Measurements from ENCODE around the gene CD7.
"Not testable (repeated sequence)": the region's sequence is repeated elsewhere in the genome, so short reads cannot be mapped to it uniquely, and the experiment has no call there.

The CD7 gene

GRCh38 chr17:82317394-82318168 lies at the start of gene CD7:
CD7 (minus strand) TSS chr17:82317608; CDS start chr17:82317495, 113 bp downstream.
- no peak for DNase-seq

GRCh38 chr17:82366749-82367148 lies 49.3 kb upstream of the CD7 start:
- DNase-seq = no peak

DNA sequence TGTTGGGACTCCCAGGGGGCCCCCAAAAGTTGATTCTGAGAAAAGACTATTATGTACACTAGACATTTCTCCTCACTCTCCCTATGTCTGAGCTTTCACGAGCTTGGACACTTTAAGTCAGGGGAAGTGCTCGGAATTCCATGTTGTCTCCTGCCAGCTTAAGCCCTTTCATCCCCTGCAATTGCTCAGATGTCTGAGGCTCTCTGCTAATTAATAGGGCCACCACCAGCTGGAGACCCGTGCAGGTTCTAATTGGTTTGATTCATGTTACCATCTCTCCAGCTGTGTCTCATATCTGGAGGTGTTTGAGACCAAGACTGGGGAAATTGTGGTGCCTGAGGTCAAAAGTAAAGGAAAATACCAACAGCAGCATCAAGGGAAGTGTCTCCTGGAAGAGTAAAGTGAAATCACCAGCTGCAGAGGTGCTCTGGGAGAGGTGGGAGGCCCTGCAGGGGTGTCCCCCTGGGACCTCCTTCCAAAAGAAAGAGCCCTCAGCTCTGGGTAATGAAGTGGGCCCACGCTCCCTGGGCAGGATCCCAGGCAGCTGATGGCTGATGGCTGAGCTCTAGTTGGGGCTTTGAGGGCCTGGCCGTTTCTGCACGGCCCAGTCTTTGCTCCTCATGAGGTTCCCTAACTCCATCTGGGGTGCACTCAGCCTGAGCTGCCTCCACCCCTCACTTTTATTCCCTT lies 48.3 kb upstream of the CD7 start:
- DNase-seq = no peak

- DNase-seq = no peak
These were observed 44.7 kb upstream of the CD7 start for GRCh38 chr17:82361885-82362633.

GRCh38 chr17:82359451-82360074 lies 42.2 kb upstream of the CD7 start:
- not testable (repeated sequence) for DNase-seq

- no peak for DNase-seq
These were observed 41.3 kb upstream of the CD7 start, which contains the start of gene TEX19 for GRCh38 chr17:82358465-82359350. TEX19 (plus strand) TSS chr17:82359247; CDS start chr17:82362151, 2,904 bp downstream.

DNA sequence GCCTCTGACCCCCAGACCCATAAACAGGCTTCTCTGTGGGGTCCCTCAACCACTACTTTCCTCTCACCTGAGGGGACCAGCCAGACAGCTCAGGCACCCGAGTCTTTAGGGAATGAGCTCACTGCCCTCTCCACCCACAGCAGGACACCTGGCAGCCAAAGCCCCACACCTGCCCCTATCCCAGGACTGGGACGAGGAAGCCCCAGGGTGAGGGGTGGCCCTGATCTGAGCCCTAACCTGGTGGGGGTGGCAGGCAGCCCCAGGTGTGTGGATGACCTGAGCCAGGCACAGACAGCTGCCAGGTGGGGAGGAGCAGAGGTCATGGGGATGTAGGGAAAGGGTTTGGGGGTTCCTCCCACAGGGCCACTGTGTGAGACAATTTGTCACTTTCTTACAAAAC lies 40.0 kb upstream of the CD7 start:
- DNase-seq = no peak

GRCh38 chr17:82356845-82357355 lies 39.5 kb upstream of the CD7 start:
- DNase-seq = no peak

DNA sequence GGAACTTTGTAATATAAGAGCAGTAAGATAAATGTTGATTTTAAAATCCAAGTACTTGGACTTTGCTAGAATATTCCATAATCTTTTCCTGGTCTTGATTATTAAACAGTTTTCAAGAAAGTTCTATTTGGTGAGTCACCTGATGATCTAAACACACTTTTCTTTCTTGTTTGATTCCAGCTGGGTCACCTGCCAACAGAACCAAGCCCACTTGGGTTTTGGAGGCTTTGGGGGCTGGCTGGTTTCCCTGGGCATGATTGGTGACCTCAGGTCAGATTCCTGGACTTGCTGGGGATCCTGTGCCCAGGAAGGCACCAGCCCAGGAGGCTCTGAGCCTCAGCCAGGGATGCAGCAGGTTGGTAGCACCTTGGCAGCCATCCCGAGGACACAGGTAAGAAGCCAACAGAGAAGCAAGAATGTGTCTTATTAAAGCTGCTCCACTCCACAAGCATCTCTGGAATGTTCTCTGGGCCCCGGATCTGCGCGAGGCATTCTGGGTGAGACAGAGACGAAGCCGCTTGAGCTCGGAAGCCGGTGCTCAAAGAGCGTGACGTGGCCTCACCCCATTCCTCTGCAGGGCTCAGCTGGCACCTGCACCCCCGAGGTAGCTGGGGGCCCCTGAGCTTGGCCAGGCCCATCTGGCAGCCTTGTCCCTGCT lies 38.5 kb upstream of the CD7 start:
- DNase-seq = no peak

- DNase-seq = no peak
These were observed 37.4 kb upstream of the CD7 start for GRCh38 chr17:82354804-82355308.

GRCh38 chr17:82353484-82353883 lies 36.1 kb upstream of the CD7 start:
- peak; percentile 45 for DNase-seq

- DNase-seq = peak; percentile 74
These were observed 34.5 kb upstream of the CD7 start for GRCh38 chr17:82351713-82352488.

GRCh38 chr17:82351254-82351712 lies 33.9 kb upstream of the CD7 start:
- no peak for DNase-seq

DNA sequence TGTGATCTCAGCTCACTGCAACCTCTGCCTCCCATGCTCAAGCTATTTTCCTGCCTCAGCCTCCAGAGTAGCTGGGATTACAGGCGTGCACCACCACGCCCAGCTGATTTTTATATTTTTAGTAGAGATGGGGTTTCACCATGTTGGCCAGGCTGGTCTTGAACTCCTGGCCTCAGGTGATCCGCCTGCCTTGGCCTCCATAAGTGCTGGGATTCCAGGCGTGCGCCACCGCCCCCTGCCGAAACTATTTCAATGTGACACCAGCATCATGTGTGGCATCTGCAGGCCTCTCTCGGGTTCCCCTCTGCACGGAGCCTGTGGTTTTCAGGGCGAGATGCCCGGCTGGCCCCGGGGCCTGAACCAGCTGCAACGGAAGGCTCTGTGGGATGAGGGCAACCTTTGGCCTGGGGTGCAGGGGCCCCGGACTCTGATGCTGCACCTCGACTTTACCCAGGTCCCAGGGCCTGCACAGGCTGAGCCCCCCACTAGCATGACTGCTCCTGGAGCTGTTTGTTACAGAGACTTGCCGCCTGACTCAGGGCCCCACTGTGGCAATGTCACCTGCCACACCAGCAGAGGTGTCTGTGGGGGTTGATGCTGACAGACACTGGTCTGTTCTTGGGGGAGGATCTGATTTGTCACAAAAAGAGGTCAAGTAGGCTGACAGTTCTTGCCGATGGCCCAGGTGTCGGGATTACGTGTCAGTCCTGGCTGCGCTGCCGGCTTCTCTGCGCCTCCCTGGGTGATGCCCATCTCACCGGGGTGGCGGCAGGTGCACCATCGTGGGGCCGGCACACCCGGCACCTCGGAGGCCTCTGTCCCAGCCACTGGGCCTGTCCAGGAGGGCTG lies 33.0 kb upstream of the CD7 start:
- no peak for DNase-seq

- DNase-seq = no peak
These were observed 31.9 kb upstream of the CD7 start for GRCh38 chr17:82349287-82349701.

DNA sequence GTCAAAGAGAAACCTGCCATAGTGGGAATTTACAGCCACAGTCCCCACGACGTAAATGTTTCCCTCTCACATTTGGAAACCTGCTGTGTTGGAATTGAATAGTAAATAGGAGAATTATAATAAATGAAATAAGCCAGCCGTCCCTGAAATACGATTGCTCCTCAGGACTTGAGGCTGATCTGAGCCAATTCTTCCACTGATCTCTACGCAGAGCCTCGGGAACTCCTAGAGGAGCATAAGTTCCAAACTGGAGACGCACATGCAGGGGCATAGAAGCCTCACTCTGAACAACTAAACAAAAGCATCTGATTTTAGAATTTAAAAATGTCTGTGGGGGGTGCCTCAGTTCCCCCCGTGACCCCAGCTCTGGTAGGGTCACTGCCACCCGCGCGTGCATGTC lies 31.5 kb upstream of the CD7 start:
- DNase-seq = no peak

DNA sequence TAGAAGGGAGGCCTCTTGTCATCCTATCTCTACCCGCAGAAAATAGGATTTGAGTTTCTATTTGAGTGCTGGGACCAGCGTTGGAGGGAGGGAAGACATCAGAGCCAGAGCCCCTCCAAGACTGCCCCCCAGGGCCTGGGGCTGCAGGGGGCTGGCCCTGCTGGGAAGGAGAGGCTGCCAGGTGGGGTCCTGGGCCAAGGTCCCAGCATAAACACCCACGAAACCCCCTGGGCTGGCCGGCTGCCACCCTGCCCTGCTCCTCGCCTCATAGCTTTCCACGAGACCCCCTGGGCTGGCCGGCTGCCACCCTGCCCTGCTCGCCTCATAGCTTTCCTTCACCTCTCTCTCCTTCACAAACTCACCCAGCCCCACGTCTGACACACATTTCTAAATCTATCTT lies 31.0 kb upstream of the CD7 start:
- no peak for DNase-seq

GRCh38 chr17:82347994-82348393 lies 30.6 kb upstream of the CD7 start:
- not testable (repeated sequence) for DNase-seq

Measured in NCI-H1092 (cell line).